Transverse colon (tissue), 4 donors: ENCODE measurements around the gene TNFSF13.

Experiments
- CTCF ChIP-seq, 5 experiments: fragments of 200-600 bp in 3 of 5; fragments of 450-650 bp in 2 of 5; sonication (generic) in 3 of 5; IDR thresholded peaks; 1 replicate in 2 of 5; 2 replicates in 3 of 5; pipeline ENCODE4 v1.5.1; 2016 to 2017; ENCODE audit warnings: antibody characterized with exemption in 5 of 5, inconsistent platforms in 3 of 5, mild to moderate bottlenecking in 2 of 5, moderate library complexity in 1 of 5
- EP300 ChIP-seq: sonication (generic); formaldehyde crosslinking; IDR thresholded peaks from one replicate; pipeline ENCODE4 v1.6.1; 2017; ENCODE audit warnings: antibody characterized with exemption, low read depth
- POLR2AphosphoS5 ChIP-seq, 3 donors: sonication (generic); formaldehyde crosslinking; IDR thresholded peaks; one replicate each; pipeline ENCODE4 v1.6.1; 2016; ENCODE audit warnings: antibody characterized with exemption in 3 of 3

GRCh38 chr17:7569571-7569970, 11.0 kb downstream of the TNFSF13 start:
- TF ChIP-seq CTCF (IDR thresholded peaks at IDR 0.05) (no peak), EP300 (no peak), POLR2AphosphoS5 (IDR thresholded peaks at IDR 0.05) (no peak)
